Common myeloid progenitor, CD34-positive (primary cell): ENCODE measurements around the gene SGSM1.
"Not testable (repeated sequence)": the region's sequence is repeated elsewhere in the genome, so short reads cannot be mapped to it uniquely, and the experiment has no call there.

Source experiments
- CTCF ChIA-PET: fragments of 350-600 bp; sonication (Branson Sonifier 250); formaldehyde crosslinking; loops from one replicate; lab custom pipeline; 2021; ENCODE audit warnings: antibody characterized with exemption; lab: Charles Lee
- POLR2A ChIA-PET: fragments of 350-600 bp; sonication (Branson Sonifier 250); formaldehyde crosslinking; loops from one replicate; lab custom pipeline; 2021; ENCODE audit warnings: antibody characterized with exemption; lab: Charles Lee
- DNase-seq, 3 donors: peaks; one replicate each; pipeline versions ENCODE4 v3.0.0 to v3.0.0-alpha.2; 2013
- H3K27ac ChIP-seq, 2 experiments: 1 replicate in 1 of 2; 2 replicates in 1 of 2; pipeline ENCODE4 v1.7.0; 2013; ENCODE audit warnings: inconsistent platforms in 2 of 2, low read length in 2 of 2, mild to moderate bottlenecking in 2 of 2, low read depth in 1 of 2, moderate library complexity in 1 of 2; ENCODE audit not compliant: severe bottlenecking in 2 of 2, insufficient read depth in 1 of 2, poor library complexity in 1 of 2
- H3K27me3 ChIP-seq, 5 experiments: replicated peaks in 2 of 5; 1 replicate in 3 of 5; 2 replicates in 2 of 5; pipeline versions ENCODE4 v1.6.1 to v1.7.0; 2013; ENCODE audit warnings: low read length in 4 of 5, mild to moderate bottlenecking in 2 of 5, moderate library complexity in 2 of 5, inconsistent platforms in 1 of 5; ENCODE audit not compliant: insufficient read depth in 5 of 5, control insufficient read depth in 4 of 5
- H3K36me3 ChIP-seq, 4 experiments: 1 replicate in 2 of 4; 2 replicates in 2 of 4; pipeline versions ENCODE4 v1.6.1 to v1.7.0; 2013; ENCODE audit warnings: low read length in 3 of 4, control low read depth in 1 of 4, mild to moderate bottlenecking in 1 of 4; ENCODE audit not compliant: control insufficient read depth in 4 of 4, insufficient read depth in 4 of 4
- H3K4me1 ChIP-seq, 4 experiments: 1 replicate in 3 of 4; 2 replicates in 1 of 4; pipeline versions ENCODE4 v1.6.1 to v1.7.1; 2013; ENCODE audit warnings: low read length in 3 of 4, mild to moderate bottlenecking in 3 of 4, control low read depth in 1 of 4, inconsistent platforms in 1 of 4, moderate library complexity in 1 of 4; ENCODE audit not compliant: control insufficient read depth in 4 of 4, insufficient read depth in 4 of 4; ENCODE audit errors: control extremely low read depth in 1 of 4
- H3K4me3 ChIP-seq, 7 experiments: 1 replicate in 4 of 7; 2 replicates in 3 of 7; pipeline versions ENCODE4 v1.5.1 to v1.7.0; 2013; ENCODE audit warnings: mild to moderate bottlenecking in 7 of 7, low read length in 6 of 7, moderate library complexity in 6 of 7, inconsistent platforms in 2 of 7, low read depth in 2 of 7, control low read depth in 1 of 7; ENCODE audit not compliant: insufficient read depth in 4 of 7, control insufficient read depth in 1 of 7; ENCODE audit errors: extremely low read depth in 1 of 7
- H3K9me3 ChIP-seq, 5 experiments: 1 replicate in 4 of 5; 2 replicates in 1 of 5; pipeline versions ENCODE4 v1.6.1 to v1.7.1; 2013; ENCODE audit warnings: low read length in 4 of 5, mild to moderate bottlenecking in 2 of 5, inconsistent platforms in 1 of 5, low read depth in 1 of 5, moderate library complexity in 1 of 5; ENCODE audit not compliant: control insufficient read depth in 4 of 5, insufficient read depth in 2 of 5; ENCODE audit errors: control extremely low read depth in 1 of 5
- WGBS: methylation state at CpG from one replicate; pipeline ENCODE4 v1.1.5; 2013; ENCODE audit not compliant: insufficient coverage; 5-methylcytosine and 5-hydroxymethylcytosine counted together

The SGSM1 gene

DNA sequence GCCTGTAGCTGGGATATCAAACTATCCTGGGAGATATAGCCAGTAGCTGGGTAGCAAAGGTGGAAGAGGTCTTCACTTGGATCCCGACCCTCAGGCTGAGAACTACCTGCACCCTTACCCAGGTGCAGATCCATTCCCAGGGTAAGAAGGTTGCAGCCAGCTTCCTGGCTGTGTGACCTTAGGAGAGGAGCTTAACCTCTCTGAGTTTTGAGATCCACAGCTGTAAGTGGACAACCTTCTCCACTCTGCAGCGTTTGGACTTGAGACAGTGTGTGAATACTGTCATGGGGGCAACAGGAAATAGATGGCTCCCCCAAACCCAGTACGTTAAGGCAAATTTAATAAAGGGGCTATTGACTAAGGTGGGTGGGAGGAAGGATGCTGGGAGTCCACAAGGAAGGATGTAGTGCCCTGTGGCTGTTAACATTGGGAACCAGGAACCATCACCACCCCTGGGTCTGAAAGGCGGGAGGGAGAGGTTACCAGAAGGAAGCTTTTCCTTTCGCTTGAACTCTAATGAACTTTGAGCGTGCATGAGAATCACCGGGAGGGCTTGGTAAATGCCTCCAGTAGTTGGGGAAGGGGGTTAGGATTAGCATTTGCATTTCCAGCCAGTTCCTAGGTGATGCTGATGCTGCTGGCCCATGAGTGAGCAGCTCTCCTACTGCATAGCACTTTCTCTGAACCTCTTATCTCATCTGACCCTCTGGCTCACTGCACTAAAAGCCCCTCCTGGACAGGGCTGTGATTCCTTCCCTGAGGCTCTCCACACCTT, 24.4 kb downstream of the SGSM1 start:
- CTCF ChIA-PET, result interaction anchor here (1.1 to 1.5 kb wide), 2 partner anchors 20 to 58 kb away, joined by 4 read pairs; no protein-coding TSS in a partner anchor
- 85% methylated on average over 3 of the region's 7 CpGs for WGBS
- H3K9me3 ChIP-seq, result no peaks in the 10 kb centered on the region
- POLR2A ChIA-PET, result no interaction called here
- no peak for DNase-seq
- peaks cover 0 to 14% (median 0%) of the 10 kb centered on the region in 5 experiments for H3K27me3 ChIP-seq
- no peak overlapping the region for H3K4me3 ChIP-seq
- no peak overlapping the region for H3K27ac ChIP-seq
- no peaks in the 10 kb centered on the region for H3K36me3 ChIP-seq
- no peaks in the 10 kb centered on the region for H3K4me1 ChIP-seq

DNA sequence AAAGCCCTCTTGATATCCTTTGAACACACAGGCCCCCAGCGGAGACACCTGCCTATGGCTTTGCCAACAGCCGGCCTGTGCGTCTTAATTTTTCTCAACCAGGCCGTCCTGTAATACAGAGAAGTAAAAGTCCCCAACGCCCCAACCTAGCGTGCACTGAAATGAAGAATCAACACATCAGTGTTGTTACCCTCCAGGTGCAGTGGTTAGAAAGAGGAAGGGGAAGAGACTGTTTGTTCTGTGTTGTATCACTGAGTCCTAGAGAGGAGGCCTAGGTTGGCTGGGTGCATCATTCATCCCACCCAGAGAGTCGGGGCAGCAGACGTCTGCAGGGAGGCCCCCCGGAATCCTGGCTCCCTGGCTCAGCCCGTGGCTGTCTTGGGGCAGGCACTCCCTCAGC, 25.7 kb downstream of the SGSM1 start:
- no peaks in the 10 kb centered on the region for H3K4me1 ChIP-seq
- no peak overlapping the region for H3K4me3 ChIP-seq
- ChIA-PET POLR2A (interaction anchor here (0.7 kb wide), 1 partner anchor 11 kb away, joined by 4 read pairs; no protein-coding TSS in a partner anchor), CTCF (interaction anchor here (1.4 kb wide), 1 partner anchor 62 kb away, joined by 4 read pairs; no protein-coding TSS in a partner anchor)
- H3K9me3 ChIP-seq, result no peaks in the 10 kb centered on the region
- H3K36me3 ChIP-seq, result no peaks in the 10 kb centered on the region
- peaks cover 0 to 16% (median 0%) of the 10 kb centered on the region in 5 experiments for H3K27me3 ChIP-seq
- 96% methylated on average over 9 of the region's 10 CpGs for WGBS
- no peak overlapping the region for H3K27ac ChIP-seq
- no peak for DNase-seq

DNA sequence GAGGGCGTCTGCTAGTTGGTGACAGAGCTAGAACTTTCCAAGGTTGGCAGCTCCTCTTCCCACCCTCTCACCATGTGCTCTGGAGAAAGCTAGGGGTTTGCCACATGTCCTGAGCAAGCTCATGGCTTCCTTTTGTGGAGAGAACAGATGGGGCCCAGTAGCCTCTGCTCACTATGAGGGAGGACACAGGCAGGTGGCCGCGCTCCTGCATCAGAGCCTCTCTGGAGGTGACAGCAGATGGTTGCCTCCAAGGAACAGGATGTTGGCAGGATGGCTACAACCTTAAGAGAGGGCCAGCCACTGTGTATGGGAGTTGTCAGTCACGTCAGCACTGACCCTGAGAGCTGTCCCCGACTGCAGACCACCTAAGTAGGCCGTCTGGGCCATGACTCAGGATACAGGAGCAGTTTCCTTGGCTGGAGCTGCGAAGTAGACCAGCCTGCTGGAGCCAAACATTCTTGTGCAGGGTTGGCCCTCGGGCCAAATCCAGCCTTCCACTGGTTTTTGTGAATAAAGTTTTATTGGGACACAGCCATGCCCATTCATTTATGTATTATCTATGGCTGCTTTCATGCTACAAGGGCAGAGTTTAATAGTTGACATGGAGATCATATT, 28.0 kb downstream of the SGSM1 start:
- ChIA-PET POLR2A (no interaction called here), CTCF (interaction anchor here (0.8 to 0.9 kb wide), 2 partner anchors 22 to 31 kb away, joined by 3 read pairs; no protein-coding TSS in a partner anchor)
- H3K27ac ChIP-seq, result no peak overlapping the region
- peaks cover 0 to 16% (median 0%) of the 10 kb centered on the region in 5 experiments for H3K27me3 ChIP-seq
- no peaks in the 10 kb centered on the region for H3K36me3 ChIP-seq
- no peak overlapping the region for H3K4me3 ChIP-seq
- DNase-seq, result no peak
- 98% methylated on average over 7 of the region's 8 CpGs for WGBS
- no peaks in the 10 kb centered on the region for H3K9me3 ChIP-seq
- H3K4me1 ChIP-seq, result no peaks in the 10 kb centered on the region

DNA sequence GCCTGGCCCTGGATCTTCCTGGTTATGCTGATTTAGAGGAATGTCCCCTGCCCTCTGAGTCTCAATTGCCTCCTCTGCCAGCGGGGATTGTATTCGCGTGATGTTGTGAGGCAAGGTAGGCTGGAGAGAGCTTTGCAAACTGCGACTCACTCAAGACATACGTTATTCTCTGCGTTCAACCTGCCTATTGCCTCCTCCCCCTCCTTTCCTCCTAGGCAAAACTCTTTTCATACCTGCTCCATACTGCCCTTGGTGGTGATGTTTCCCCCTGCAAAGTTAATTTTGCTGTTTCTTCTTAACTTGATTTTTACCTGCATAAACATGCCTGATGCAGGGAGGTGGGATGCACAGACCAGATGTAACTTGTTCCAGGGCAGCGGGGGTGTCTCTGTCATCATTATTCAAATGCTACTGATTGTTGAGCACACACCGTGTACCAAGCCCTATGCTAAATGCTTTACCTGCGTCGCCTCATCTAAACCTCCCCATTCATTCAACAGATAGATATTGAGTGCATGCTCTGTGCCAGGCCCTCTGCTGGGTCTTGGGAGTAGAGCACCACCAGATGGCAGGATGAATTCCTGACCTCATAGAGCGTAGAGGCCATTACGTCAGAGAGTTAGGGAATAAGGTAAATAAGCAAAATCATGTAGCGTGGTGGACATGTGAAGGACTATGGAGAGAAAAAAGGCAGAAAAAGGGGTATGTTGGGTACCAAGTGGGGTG, 29.0 kb downstream of the SGSM1 start:
- no peaks in the 10 kb centered on the region for H3K4me1 ChIP-seq
- POLR2A ChIA-PET, result interaction anchor here (0.5 kb wide), 1 partner anchor 95 kb away, joined by 4 read pairs; no protein-coding TSS in a partner anchor
- H3K4me3 ChIP-seq, result no peak overlapping the region
- peak; percentile 20 to 49 (median 29) for DNase-seq
- H3K27me3 ChIP-seq, result peaks cover 0 to 14% (median 0%) of the 10 kb centered on the region in 5 experiments
- CTCF ChIA-PET, result interaction anchor here (0.9 kb wide), 1 partner anchor 32 kb away, joined by 3 read pairs; no protein-coding TSS in a partner anchor
- no peak overlapping the region for H3K27ac ChIP-seq
- WGBS, result 87% methylated on average over 9 of the region's 13 CpGs
- H3K9me3 ChIP-seq, result no peaks in the 10 kb centered on the region
- H3K36me3 ChIP-seq, result no peaks in the 10 kb centered on the region

DNA sequence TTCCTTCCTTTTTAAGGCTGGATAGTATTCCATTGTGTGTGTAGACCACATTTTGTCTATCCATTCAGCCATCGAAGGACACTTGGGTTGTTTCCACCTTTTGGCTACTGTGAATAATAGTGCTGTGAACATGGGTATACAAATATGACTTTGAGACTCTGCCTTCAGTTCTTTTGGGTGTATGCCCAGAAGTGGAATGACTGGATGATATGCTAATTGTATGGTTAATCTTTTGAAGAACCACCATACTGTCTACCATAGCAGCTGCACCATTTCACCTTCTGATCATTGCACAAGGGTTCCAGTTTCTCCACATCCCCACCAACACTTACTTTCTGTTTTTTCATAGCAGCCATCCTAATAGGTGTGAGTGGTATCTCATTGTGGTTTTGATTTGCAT, 30.3 kb downstream of the SGSM1 start:
- Histone ChIP-seq H3K27ac (no peak overlapping the region), H3K9me3 (no peaks in the 10 kb centered on the region), H3K27me3 (peaks cover 0 to 6% (median 0%) of the 10 kb centered on the region in 5 experiments), H3K4me3 (no peak overlapping the region), H3K4me1 (no peaks in the 10 kb centered on the region), H3K36me3 (no peaks in the 10 kb centered on the region)
- WGBS, result 100% methylated on average over 1 of the region's 1 CpG
- no peak for DNase-seq
- ChIA-PET CTCF (no interaction called here), POLR2A (no interaction called here)

DNA sequence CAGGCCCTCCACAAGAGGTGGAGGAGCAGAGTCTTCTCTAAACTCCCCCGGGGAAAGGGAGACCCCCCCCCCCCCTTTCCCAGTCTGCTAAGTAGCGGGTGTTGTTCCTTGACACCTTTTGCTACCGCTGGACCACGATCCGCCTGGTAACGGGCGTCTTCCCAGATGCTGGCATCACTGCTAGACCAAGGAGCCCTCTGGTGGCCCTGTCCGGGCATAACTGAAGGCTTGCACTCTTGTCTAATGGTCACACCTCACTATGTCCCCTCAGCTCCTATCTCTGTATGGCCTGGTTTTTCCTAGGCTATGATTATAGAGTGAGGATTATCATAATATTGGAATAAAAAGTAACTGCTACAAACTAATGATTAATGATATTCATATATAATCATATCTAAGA, 31.5 kb downstream of the SGSM1 start:
- CTCF ChIA-PET, result interaction anchor here (1.4 kb wide), 1 partner anchor 67 kb away, joined by 6 read pairs; no protein-coding TSS in a partner anchor

More for the DNA sequence above, 31.5 kb downstream of the SGSM1 start:
- H3K4me3 ChIP-seq, H3K9me3 ChIP-seq, H3K27me3 ChIP-seq, POLR2A ChIA-PET, H3K36me3 ChIP-seq, DNase-seq, H3K4me1 ChIP-seq, H3K27ac ChIP-seq: not testable (repeated sequence)
- no CpG with 5 or more reads among the region's 8 CpGs for WGBS
